SU-DHL-6 (cell line): ENCODE results near the gene SVIL.
"Not testable (repeated sequence)": the region's sequence is repeated elsewhere in the genome, so short reads cannot be mapped to it uniquely, and the experiment has no call there.

Experiments
- EZH2phosphoT487 ChIP-seq: fragments of 200-600 bp; sonication (generic), shearing (Covaris generic); conservative IDR thresholded peaks from 2 replicates; pipeline ENCODE4 v1.6.1; 2018; ENCODE audit warnings: mild to moderate bottlenecking, antibody characterized with exemption, low read length, moderate library complexity, mixed read lengths
- TF ChIP-seq, protein P1 (sequence below): fragments of 200-600 bp; sonication (generic); IDR thresholded peaks from one replicate; pipeline ENCODE4 v1.5.1; 2017; ENCODE audit warnings: antibody characterized with exemption, mild to moderate bottlenecking, low read length, moderate library complexity; ENCODE audit not compliant: insufficient read depth, poor library complexity, severe bottlenecking

DNA sequence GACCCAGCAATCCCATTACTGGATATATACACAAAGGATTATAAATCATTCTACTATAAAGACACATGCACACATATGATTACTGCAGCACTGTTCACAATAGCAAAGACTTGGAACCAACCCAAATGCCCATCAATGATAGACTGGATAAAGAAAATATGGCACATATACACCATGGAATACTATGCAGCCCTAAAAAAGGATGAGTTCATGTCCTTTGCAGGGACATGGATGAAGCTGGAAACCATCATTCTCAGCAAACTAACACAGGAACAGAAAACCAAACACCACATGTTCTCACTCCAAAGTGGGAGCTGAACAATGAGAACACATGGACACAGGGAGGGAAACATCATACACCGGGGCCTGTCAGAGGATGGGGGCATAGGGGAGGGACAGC is 20.5 kb downstream of the SVIL start:
- TF ChIP-seq, protein P1, sequence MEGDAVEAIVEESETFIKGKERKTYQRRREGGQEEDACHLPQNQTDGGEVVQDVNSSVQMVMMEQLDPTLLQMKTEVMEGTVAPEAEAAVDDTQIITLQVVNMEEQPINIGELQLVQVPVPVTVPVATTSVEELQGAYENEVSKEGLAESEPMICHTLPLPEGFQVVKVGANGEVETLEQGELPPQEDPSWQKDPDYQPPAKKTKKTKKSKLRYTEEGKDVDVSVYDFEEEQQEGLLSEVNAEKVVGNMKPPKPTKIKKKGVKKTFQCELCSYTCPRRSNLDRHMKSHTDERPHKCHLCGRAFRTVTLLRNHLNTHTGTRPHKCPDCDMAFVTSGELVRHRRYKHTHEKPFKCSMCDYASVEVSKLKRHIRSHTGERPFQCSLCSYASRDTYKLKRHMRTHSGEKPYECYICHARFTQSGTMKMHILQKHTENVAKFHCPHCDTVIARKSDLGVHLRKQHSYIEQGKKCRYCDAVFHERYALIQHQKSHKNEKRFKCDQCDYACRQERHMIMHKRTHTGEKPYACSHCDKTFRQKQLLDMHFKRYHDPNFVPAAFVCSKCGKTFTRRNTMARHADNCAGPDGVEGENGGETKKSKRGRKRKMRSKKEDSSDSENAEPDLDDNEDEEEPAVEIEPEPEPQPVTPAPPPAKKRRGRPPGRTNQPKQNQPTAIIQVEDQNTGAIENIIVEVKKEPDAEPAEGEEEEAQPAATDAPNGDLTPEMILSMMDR = not testable (repeated sequence)
- TF ChIP-seq EZH2phosphoT487 = not testable (repeated sequence)
